ENCODE results near the gene BICDL2.
"Not testable (repeated sequence)": the region's sequence is repeated elsewhere in the genome, so short reads cannot be mapped to it uniquely, and the experiment has no call there.

Gene BICDL2

GRCh38 chr16:3063625-3064386 is 27.1 kb upstream of the BICDL2 start:
- DNase-seq = no peak

- no peak for DNase-seq
Observed at GRCh38 chr16:3062553-3062952, 25.8 kb upstream of the BICDL2 start.

GRCh38 chr16:3060339-3061127 is 23.8 kb upstream of the BICDL2 start:
- DNase-seq = no peak

- DNase-seq = no peak
Observed at GRCh38 chr16:3059723-3060242, 23.0 kb upstream of the BICDL2 start.

GRCh38 chr16:3059041-3059722 is 22.4 kb upstream of the BICDL2 start:
- peak; percentile 51 to 59 for DNase-seq

- peak in 1 of 2 experiments; percentile 16 for DNase-seq
Observed at GRCh38 chr16:3058139-3059030, 21.6 kb upstream of the BICDL2 start.

- DNase-seq = no peak
Observed at GRCh38 chr16:3057181-3058138, 20.7 kb upstream of the BICDL2 start.

- no peak for DNase-seq
Observed at GRCh38 chr16:3056336-3057180, 19.8 kb upstream of the BICDL2 start.

GRCh38 chr16:3055734-3056115 is 19.0 kb upstream of the BICDL2 start:
- DNase-seq = not testable (repeated sequence)

- DNase-seq = peak; percentile 88 to 90
Observed at GRCh38 chr16:3054965-3055733, 18.4 kb upstream of the BICDL2 start.

GRCh38 chr16:3053330-3053710 is 16.6 kb upstream of the BICDL2 start:
- DNase-seq = not testable (repeated sequence)

- not testable (repeated sequence) for DNase-seq
Observed at GRCh38 chr16:3052571-3053329, 16.0 kb upstream of the BICDL2 start.

GRCh38 chr16:3051494-3051893 is 14.8 kb upstream of the BICDL2 start:
- peak; percentile 19 to 21 for DNase-seq

- no peak for DNase-seq
Observed at GRCh38 chr16:3051009-3051408, 14.3 kb upstream of the BICDL2 start.

GRCh38 chr16:3050487-3050886 is 13.7 kb upstream of the BICDL2 start:
- DNase-seq = peak; percentile 46 to 54

GRCh38 chr16:3049921-3050481 is 13.3 kb upstream of the BICDL2 start:
- no peak for DNase-seq

- no peak for DNase-seq
Observed at GRCh38 chr16:3047387-3047720, 10.6 kb upstream of the BICDL2 start.
